ENCODE measurements around the gene RAPGEF5. TPM values are rescaled to one million over a fixed set of nuclear protein-coding genes. Genes with fewer than 3 reads are reported as not detected.

The RAPGEF5 gene
- polyA plus RNA-seq, 4 donors, result 5.4 to 33.4 (median 10.1) TPM

DNA sequence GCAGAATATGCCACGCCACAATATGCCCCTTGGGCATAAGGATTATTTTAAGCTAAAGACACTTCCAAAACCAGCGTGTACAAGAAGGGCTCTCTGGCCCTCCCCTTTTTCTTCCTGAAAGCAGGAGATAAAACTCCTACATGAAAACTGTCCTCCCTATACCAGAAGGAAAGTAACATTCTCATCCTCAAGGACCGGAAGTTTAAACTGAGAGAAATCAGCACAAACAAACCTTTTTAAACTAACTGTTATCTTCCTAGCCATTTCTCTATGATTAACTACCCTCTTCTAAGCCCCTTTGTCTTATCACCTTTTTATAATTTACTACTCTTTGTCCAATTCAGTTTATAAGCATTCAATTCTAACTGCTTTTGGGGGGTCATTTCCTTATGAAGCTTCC is 16.4 kb upstream of the RAPGEF5 start:
- Histone ChIP-seq H3K4me1 (ENCODE audit: control insufficient read depth in 3 of 3, insufficient read depth in 2 of 3, low read depth in 1 of 3, low read length in 2 of 3) (peaks cover 0 to 14% (median 0%) of the 10 kb centered on the region in 3 donors), H3K9me3 (ENCODE audit: control insufficient read depth in 2 of 2, insufficient read depth in 1 of 2, low read depth in 1 of 2, low read length in 1 of 2) (no peaks in the 10 kb centered on the region), H3K27ac (ENCODE audit: low read depth in 1 of 3, low read length in 2 of 3) (no peak overlapping the region), H3K27me3 (ENCODE audit: control insufficient read depth in 3 of 3, insufficient read depth in 3 of 3, low read length in 3 of 3) (no peaks in the 10 kb centered on the region), H3K36me3 (ENCODE audit: control insufficient read depth in 3 of 3, insufficient read depth in 2 of 3, low read depth in 1 of 3, low read length in 3 of 3) (no peaks in the 10 kb centered on the region), H3K4me3 (ENCODE audit: low read depth in 1 of 3, low read length in 3 of 3) (no peak overlapping the region)
- 39 to 48% (median 42%) methylated on average over 3 of the region's 3 CpGs for WGBS, 3 donors
- FAIRE-seq, result no peak
- no peak for DNase-seq

DNA sequence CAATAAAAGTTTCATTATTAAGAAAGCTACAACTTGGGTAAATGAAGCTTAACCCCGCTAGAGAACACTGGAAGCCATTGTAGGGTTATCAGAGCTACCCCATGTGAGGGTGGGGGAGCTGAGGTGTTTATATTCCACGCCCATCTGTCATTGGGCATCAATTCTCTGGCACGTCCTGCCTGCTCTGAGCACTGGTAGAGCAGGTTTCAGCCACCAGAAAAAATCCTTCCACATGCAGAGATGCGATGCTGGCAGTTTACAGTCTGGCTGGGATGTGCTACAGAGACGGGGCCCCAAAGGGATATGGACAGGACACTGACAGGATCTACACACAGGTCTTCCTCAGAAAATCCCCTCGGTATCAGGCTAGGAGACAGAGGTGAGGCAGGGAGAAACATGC is 15.9 kb upstream of the RAPGEF5 start:
- FAIRE-seq, result no peak
- Histone ChIP-seq H3K4me3 (ENCODE audit: low read depth in 1 of 3, low read length in 3 of 3) (no peak overlapping the region), H3K9me3 (ENCODE audit: control insufficient read depth in 2 of 2, insufficient read depth in 1 of 2, low read depth in 1 of 2, low read length in 1 of 2) (no peaks in the 10 kb centered on the region), H3K27ac (ENCODE audit: low read depth in 1 of 3, low read length in 2 of 3) (no peak overlapping the region), H3K4me1 (ENCODE audit: control insufficient read depth in 3 of 3, insufficient read depth in 2 of 3, low read depth in 1 of 3, low read length in 2 of 3) (peaks cover 0 to 9% (median 0%) of the 10 kb centered on the region in 3 donors), H3K27me3 (ENCODE audit: control insufficient read depth in 3 of 3, insufficient read depth in 3 of 3, low read length in 3 of 3) (no peaks in the 10 kb centered on the region), H3K36me3 (ENCODE audit: control insufficient read depth in 3 of 3, insufficient read depth in 2 of 3, low read depth in 1 of 3, low read length in 3 of 3) (no peaks in the 10 kb centered on the region)
- WGBS, 3 donors, result 17 to 56% (median 32%) methylated on average over 6 of the region's 6 CpGs
- DNase-seq, result peak in 1 of 2 donors; percentile 41

- H3K4me1 ChIP-seq (ENCODE audit: control insufficient read depth in 3 of 3, insufficient read depth in 2 of 3, low read depth in 1 of 3, low read length in 2 of 3), result peaks cover 0 to 6% (median 0%) of the 10 kb centered on the region in 3 donors
- no peak overlapping the region for H3K27ac ChIP-seq (ENCODE audit: low read depth in 1 of 3, low read length in 2 of 3)
- H3K9me3 ChIP-seq (ENCODE audit: control insufficient read depth in 2 of 2, insufficient read depth in 1 of 2, low read depth in 1 of 2, low read length in 1 of 2), result no peaks in the 10 kb centered on the region
- DNase-seq, result no peak
- FAIRE-seq, result no peak
- no peaks in the 10 kb centered on the region for H3K36me3 ChIP-seq (ENCODE audit: control insufficient read depth in 3 of 3, insufficient read depth in 2 of 3, low read depth in 1 of 3, low read length in 3 of 3)
- no peaks in the 10 kb centered on the region for H3K27me3 ChIP-seq (ENCODE audit: control insufficient read depth in 3 of 3, insufficient read depth in 3 of 3, low read length in 3 of 3)
- H3K4me3 ChIP-seq (ENCODE audit: low read depth in 1 of 3, low read length in 3 of 3), result no peak overlapping the region
These were observed 14.9 kb upstream of the RAPGEF5 start for GRCh38 chr7:22371878-22372277.

- WGBS, 3 donors, result 87 to 95% (median 90%) methylated on average over 2 of the region's 2 CpGs
- H3K27ac ChIP-seq (ENCODE audit: low read depth in 1 of 3, low read length in 2 of 3), result no peak overlapping the region
These were observed 7.9 kb upstream of the RAPGEF5 start for GRCh38 chr7:22364900-22365299.

DNA sequence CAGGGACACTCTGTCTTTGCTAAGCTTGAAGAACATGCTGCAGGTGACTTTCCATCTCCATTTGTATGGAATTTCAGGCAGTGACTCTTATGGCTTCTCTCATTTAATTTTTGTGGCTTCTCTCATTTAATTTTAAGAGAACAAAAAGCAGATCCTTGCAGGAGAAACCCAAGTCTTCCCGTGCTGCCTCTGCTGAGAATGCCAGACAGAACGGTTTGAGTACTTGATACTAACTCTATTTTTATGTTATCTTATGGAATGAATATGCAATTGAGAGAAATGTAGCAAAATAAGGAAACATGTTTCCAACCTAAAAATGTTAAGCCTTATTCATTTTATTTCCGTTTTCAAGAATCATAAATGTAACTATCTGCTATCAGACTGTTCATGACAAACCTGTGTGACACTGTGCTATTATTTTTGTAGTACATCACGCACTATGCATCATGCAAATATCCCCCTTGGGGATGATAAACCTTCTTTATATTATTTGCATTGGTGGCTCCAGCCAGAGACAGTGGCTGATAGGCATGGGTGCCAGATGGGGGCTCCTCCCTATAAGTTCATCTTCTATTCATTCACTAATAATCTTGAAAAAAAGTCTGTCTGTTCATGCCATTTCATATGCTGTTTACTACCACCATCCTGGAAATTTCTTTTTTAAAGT is 6.9 kb upstream of the RAPGEF5 start:
- no peak for DNase-seq
- Histone ChIP-seq H3K4me3 (ENCODE audit: low read depth in 1 of 3, low read length in 3 of 3) (no peak overlapping the region), H3K27me3 (ENCODE audit: control insufficient read depth in 3 of 3, insufficient read depth in 3 of 3, low read length in 3 of 3) (peaks cover 0 to 2% (median 0%) of the 10 kb centered on the region in 3 donors), H3K9me3 (ENCODE audit: control insufficient read depth in 2 of 2, insufficient read depth in 1 of 2, low read depth in 1 of 2, low read length in 1 of 2) (no peaks in the 10 kb centered on the region), H3K27ac (ENCODE audit: low read depth in 1 of 3, low read length in 2 of 3) (no peak overlapping the region), H3K4me1 (ENCODE audit: control insufficient read depth in 3 of 3, insufficient read depth in 2 of 3, low read depth in 1 of 3, low read length in 2 of 3) (no peaks in the 10 kb centered on the region), H3K36me3 (ENCODE audit: control insufficient read depth in 3 of 3, insufficient read depth in 2 of 3, low read depth in 1 of 3, low read length in 3 of 3) (no peaks in the 10 kb centered on the region)
- 84 to 90% (median 89%) methylated on average over 4 of the region's 4 CpGs for WGBS, 3 donors
- FAIRE-seq, result no peak

More at GRCh38 chr7:22364900-22365299, 7.9 kb upstream of the RAPGEF5 start:
- Histone ChIP-seq H3K36me3 (ENCODE audit: control insufficient read depth in 3 of 3, insufficient read depth in 2 of 3, low read depth in 1 of 3, low read length in 3 of 3) (no peaks in the 10 kb centered on the region), H3K4me3 (ENCODE audit: low read depth in 1 of 3, low read length in 3 of 3) (no peak overlapping the region), H3K4me1 (ENCODE audit: control insufficient read depth in 3 of 3, insufficient read depth in 2 of 3, low read depth in 1 of 3, low read length in 2 of 3) (no peaks in the 10 kb centered on the region), H3K9me3 (ENCODE audit: control insufficient read depth in 2 of 2, insufficient read depth in 1 of 2, low read depth in 1 of 2, low read length in 1 of 2) (no peaks in the 10 kb centered on the region), H3K27me3 (ENCODE audit: control insufficient read depth in 3 of 3, insufficient read depth in 3 of 3, low read length in 3 of 3) (no peaks in the 10 kb centered on the region)
- DNase-seq, result no peak
- no peak for FAIRE-seq

GRCh38 chr7:22361795-22362194 is 4.8 kb upstream of the RAPGEF5 start:
- Histone ChIP-seq H3K27ac (ENCODE audit: low read depth in 1 of 3, low read length in 2 of 3) (no peak overlapping the region), H3K4me1 (ENCODE audit: control insufficient read depth in 3 of 3, insufficient read depth in 2 of 3, low read depth in 1 of 3, low read length in 2 of 3) (peaks cover 0 to 15% (median 0%) of the 10 kb centered on the region in 3 donors), H3K4me3 (ENCODE audit: low read depth in 1 of 3, low read length in 3 of 3) (no peak overlapping the region), H3K9me3 (ENCODE audit: control insufficient read depth in 2 of 2, insufficient read depth in 1 of 2, low read depth in 1 of 2, low read length in 1 of 2) (no peaks in the 10 kb centered on the region), H3K36me3 (ENCODE audit: control insufficient read depth in 3 of 3, insufficient read depth in 2 of 3, low read depth in 1 of 3, low read length in 3 of 3) (no peaks in the 10 kb centered on the region), H3K27me3 (ENCODE audit: control insufficient read depth in 3 of 3, insufficient read depth in 3 of 3, low read length in 3 of 3) (peaks cover 0 to 5% (median 0%) of the 10 kb centered on the region in 3 donors)
- FAIRE-seq (no peak), DNase-seq (peak in 1 of 2 donors; percentile 42)
- 10 to 54% (median 29%) methylated on average over 2 of the region's 2 CpGs for WGBS, 3 donors

DNA sequence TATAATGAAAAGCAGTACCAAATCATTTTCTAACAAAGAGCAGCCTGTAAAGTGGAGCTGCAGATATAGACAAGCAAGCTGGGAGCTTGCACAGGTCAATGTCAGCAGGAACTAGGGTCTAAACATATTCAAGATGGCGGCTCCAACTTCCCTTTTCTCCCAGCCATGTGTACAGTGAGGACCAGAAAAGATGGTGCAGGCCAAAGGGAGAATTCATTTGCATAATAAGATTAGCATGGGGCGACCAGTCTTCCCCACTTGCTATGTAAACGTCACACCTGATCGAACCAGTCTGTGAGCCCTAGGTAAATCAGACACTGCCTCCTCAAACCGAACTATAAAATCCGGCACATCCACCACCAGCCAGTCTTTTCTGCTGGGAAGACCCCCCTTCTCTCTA is 4.4 kb upstream of the RAPGEF5 start:
- Histone ChIP-seq H3K4me1 (ENCODE audit: control insufficient read depth in 3 of 3, insufficient read depth in 2 of 3, low read depth in 1 of 3, low read length in 2 of 3) (peaks cover 0 to 15% (median 0%) of the 10 kb centered on the region in 3 donors), H3K27me3 (ENCODE audit: control insufficient read depth in 3 of 3, insufficient read depth in 3 of 3, low read length in 3 of 3) (peaks cover 0 to 5% (median 0%) of the 10 kb centered on the region in 3 donors), H3K9me3 (ENCODE audit: control insufficient read depth in 2 of 2, insufficient read depth in 1 of 2, low read depth in 1 of 2, low read length in 1 of 2) (peaks cover 0 to 3% of the 10 kb centered on the region in 2 donors), H3K36me3 (ENCODE audit: control insufficient read depth in 3 of 3, insufficient read depth in 2 of 3, low read depth in 1 of 3, low read length in 3 of 3) (no peaks in the 10 kb centered on the region), H3K27ac (ENCODE audit: low read depth in 1 of 3, low read length in 2 of 3) (no peak overlapping the region), H3K4me3 (ENCODE audit: low read depth in 1 of 3, low read length in 3 of 3) (no peak overlapping the region)
- no peak for DNase-seq
- 78 to 89% (median 86%) methylated on average over 6 of the region's 6 CpGs for WGBS, 3 donors
- no peak for FAIRE-seq

DNA sequence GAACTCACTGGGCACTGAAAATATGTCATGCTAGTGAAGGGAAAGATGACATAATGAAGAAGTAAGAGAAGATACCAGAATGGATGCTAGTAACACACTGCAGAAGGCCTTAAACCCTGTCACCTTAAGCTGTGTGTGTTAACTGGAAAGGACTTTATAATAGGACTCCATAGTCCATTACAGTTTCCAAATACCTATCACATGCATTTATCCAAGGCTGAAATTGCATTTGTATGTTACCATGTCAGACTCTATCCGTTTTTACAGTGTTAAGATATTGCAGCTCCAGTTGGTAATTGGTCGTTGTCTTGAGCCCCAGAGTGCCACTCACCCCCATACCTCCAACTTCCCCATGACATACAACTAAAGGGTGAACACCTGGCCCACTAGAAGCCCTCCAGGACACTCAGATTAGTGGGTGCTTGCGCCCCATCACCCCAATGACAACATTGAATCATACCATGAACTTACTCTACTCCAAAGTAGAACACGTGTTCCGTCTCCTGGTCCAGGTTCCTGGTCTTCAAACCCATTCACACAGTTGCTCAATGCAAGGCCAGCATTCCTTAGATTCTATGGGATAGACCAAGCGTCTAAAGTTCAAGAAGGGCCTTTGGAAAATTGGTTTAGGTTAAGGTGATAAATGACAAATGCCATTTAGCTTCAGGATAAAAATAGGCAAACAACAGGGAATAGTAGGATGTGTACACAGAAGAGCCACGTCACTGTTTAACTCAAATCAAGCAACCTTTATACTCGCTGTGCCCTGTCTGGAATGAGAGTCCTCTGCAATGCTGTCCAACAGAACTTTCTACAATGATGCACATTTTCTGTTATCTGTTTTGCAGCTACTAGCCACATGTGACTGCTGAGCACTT is 2.1 kb upstream of the RAPGEF5 start:
- Histone ChIP-seq H3K27me3 (ENCODE audit: control insufficient read depth in 3 of 3, insufficient read depth in 3 of 3, low read length in 3 of 3) (peaks cover 0 to 7% (median 0%) of the 10 kb centered on the region in 3 donors), H3K36me3 (ENCODE audit: control insufficient read depth in 3 of 3, insufficient read depth in 2 of 3, low read depth in 1 of 3, low read length in 3 of 3) (no peaks in the 10 kb centered on the region), H3K4me3 (ENCODE audit: low read depth in 1 of 3, low read length in 3 of 3) (no peak overlapping the region), H3K4me1 (ENCODE audit: control insufficient read depth in 3 of 3, insufficient read depth in 2 of 3, low read depth in 1 of 3, low read length in 2 of 3) (peaks cover 0 to 25% (median 0%) of the 10 kb centered on the region in 3 donors), H3K27ac (ENCODE audit: low read depth in 1 of 3, low read length in 2 of 3) (peak overlapping the region in 1 of 3 donors; percentile 93), H3K9me3 (ENCODE audit: control insufficient read depth in 2 of 2, insufficient read depth in 1 of 2, low read depth in 1 of 2, low read length in 1 of 2) (peaks cover 3 to 4% of the 10 kb centered on the region in 2 donors)
- peak in 1 of 2 donors; percentile 78 for DNase-seq
- FAIRE-seq, result no peak
- 85 to 90% (median 87%) methylated on average over 8 of the region's 8 CpGs for WGBS, 3 donors

All from small intestine (tissue), 7 donors.